CD4-positive, alpha-beta T cell treated with Interferon gamma for 1 hour (primary cell): ENCODE measurements around the gene GAS7.
"Not testable (repeated sequence)": the region's sequence is repeated elsewhere in the genome, so short reads cannot be mapped to it uniquely, and the experiment has no call there.

Experiments
- DNase-seq: peaks from one replicate; pipeline ENCODE4 v3.0.0-alpha.2; 2020

The GAS7 gene

DNA sequence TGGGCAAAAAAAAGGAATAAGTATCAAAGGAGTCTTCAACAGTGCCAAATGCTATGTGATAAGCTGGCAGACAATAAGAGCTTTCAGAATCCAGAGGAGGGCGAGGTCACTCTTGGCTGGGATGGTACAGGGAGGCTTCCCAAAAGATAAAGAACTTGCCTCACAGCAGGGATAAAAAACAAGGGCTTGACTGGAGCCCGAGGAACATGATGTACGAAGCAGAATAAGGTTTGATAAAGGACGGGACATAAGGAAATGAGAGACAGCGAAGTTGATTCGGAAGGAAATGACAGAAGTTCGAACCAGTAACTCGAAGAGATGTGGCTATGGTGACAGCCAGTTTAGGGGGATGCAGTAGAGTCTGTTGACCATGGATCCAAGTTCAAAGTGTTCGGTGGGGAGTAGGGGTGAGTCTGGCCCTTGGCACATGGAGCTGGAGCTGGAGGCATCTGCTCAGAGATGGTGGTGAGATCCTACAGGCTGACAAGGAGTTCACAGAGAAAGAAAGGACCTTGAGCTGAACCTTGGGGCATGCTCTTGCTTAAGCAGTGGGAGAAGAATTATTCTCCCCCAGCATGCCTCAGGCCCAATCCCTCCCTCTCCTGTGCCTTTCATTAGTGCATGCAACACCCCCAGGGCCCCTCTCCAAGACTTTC is 155.7 kb downstream of the GAS7 start:
- DNase-seq, result no peak

DNA sequence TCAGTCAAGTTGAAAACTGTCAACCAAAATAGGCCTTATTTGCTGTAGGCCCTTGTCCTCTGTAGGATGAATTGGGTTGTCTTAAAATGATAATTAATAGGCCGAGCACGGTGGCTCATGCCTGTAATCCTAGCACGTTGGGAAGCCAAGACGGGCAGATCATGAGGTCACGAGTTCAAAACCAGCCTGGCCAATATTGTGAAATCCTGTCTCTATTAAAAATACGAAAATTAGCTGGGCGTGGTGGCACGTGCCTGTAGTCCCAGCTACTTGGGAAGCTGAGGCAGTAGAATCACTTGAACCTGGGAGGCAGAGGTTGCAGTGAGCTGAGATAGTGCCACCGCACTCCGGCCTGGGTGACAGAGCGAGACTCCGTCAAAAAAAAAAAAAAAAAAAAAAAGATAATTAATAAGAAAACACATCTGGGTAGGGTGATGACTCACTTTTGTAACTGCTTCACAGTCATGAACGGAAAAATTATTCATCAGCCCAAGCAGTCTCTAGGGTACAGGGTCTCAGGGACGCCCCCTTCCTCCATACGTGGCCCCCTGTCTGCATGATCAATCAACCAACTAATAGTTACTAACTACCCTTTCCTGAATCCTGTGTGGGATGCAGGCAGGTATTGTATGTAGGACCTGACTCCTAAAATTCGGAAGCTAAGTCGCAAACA is 156.4 kb downstream of the GAS7 start:
- DNase-seq, result no peak

DNA sequence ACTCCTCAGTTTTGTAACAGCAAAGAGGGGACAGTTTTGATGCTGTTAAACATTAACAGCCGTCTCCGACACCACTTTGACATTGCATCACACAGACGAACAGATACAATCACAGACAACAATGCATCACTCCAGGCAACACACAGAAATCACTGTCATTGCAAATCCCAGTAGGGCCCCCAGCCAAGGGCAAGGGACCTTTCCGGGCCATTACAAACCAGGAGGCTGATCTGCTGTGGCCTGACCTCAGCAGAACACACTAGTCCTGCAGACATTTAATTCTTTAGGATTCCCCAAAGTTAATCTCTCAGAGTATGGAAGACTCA is 157.2 kb downstream of the GAS7 start:
- no peak for DNase-seq

DNA sequence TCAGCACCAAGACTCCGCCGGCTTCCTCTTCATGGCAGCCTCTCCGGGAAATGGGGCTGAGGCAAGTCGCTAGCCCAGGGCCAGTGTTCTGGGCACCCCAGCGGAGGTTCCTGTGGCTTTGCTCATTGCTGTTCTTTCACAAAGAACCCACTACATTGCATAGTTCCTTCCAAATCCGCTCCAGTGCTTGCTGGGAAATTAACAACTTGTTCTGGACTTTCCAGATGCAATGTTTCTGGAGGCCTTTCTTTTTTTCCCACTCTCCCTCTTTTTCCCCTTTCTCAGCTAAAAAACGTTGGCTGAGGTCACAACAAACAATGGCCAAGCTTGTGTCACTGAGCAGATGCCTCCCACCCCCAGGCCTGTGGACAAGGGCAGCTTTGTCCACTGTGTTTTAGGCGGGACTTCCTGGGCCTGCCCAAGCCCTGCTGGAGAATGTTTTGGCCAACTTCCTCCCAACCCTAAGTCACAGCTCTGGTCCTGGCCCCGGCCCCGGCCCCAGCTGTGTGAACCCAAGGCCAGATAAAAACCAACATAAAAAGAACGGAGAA is 161.8 kb downstream of the GAS7 start:
- DNase-seq, result peak; percentile 49

DNA sequence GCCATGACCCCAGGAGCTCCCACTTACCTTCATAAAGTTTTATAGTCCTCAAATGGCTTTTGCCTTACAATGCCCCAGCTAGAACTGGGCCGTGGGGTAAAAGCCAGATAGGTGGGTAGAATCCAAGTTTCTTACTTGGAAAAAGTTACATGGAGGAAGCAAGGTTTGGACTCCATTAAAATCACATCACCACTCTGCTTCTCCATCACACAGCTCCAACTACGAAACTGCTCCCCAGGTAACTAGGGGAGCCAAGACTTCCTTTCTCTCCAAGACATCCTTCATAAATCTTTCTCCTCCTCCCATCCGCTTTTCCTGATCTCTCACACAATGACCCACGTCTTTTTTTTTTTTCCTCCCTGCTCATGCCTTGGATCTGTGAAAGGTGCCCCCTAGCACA is 162.5 kb downstream of the GAS7 start:
- no peak for DNase-seq

DNA sequence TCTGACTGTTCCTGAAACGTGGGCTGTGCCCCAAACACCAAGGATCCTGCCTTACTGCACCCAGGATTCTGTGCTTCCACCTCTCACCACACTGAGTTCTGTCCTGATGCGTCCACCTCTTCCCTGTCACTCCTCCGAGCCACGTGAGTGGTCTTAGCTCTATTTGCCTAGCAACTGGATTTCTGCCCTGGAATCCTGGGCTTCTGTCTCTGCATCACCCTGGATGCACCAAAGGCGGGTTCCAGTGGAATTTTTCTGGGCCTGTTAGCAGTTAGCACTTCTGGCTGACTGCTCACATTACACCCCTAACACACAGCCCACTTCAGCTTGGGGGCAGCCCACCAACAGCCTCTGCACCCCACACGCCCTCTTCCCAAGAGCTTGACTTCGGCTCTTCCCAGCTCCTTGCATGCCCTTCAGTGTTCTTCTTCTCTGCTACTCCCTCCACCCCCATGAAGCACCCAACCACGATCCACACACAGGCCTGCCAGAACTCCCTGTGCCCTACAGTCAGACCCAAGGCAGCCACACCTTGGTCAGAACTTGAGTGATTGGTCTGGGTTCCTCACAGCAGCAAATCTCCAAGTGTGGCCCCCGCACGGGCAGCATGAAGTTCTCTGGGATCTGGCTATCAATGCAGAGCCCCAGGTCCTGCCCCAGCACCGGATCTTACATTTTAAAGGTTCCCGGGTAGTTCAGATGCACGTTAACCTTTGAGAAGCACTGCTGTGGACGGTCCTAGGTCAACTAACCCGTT is 163.5 kb downstream of the GAS7 start:
- no peak for DNase-seq

DNA sequence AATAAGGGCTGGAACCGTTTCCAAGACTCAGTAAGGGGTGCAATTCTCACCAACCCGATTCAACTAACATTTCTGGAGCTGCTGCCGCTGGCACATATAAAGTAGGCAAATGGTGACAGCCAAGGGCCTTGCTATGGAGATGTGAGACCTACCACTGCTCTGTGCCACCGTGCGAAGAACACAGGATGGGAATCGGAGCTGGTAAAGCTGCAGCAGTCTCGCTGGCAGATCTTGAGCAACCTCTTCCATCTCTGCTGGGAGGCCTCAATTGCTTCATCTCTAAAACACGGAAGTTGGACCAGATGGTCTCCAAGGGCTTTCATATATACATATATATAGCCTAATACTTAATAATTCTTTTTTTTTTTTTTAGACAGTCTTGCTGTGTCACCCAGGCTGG is 164.4 kb downstream of the GAS7 start:
- peak; percentile 58 for DNase-seq

DNA sequence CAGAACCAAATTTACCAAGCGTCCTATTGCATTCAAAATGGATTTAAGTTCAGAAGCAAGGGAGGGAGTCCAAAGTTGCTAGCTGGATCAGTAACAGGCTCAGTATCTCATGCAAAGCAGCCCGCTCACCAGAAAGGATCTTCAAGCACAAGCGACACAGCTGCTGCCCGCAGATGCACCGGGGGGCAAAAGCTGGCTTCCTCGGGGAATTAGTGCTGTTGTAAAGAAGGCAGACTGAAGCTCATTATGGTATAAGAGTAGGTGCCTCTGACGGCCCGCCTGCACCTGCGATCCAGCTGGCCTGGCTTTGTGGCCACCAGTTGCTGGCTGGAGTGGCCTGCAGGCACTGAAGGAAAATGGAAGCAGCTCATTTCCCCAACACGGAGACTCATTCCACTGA is 165.0 kb downstream of the GAS7 start:
- DNase-seq, result no peak

DNA sequence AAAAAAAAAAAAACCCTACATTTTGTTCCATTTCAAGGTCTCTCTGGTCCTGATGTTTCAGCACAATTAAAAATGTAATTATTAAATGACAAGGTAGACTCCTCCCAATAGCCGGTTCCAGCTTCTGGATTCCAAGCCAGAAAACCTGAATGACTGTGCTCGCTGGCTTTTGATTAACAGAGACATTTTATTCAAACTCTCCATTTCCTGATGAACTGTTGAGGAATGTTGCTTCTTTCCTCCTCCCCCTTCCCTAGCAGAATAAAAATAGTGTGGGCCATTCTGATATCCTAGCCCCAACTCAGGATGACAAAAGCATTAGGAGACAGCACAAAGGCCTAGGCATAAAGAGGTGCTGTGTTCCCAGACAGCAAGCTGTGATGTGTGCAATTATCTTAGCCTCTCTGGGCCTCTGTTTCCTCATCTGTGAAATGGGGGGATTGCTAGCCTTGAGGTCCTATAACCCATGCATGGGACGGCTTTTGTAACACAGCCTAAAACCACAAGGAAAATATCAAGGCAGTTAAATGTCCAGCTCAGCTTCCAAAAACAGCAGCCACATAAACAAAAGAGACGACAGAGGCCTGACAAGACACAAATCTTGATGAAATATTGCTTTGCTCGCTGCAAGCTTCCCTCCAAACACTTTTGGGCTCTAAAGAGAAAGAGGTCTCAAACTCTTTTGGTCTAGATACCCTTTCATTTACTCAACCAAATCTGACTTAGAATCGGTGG is 166.1 kb downstream of the GAS7 start:
- DNase-seq, result no peak

DNA sequence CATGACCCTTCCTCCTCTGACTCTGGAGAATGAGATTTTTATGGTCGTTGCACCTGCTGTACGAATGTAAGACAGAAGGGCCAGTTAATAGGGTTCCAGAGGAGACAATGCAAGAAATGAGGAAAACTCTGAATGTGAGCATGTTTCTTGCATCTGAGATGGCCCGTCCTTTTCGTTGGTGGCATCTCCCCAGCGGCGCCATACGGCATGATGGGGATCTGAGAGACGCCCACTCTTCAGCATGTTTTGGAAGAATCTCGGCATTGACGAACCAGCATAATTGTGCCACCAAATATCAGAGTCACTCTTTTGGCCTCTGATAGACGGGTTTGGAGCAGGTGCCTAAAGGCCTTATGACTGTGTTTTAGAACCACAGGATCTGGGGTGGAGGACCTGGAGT is 166.8 kb downstream of the GAS7 start:
- no peak for DNase-seq

DNA sequence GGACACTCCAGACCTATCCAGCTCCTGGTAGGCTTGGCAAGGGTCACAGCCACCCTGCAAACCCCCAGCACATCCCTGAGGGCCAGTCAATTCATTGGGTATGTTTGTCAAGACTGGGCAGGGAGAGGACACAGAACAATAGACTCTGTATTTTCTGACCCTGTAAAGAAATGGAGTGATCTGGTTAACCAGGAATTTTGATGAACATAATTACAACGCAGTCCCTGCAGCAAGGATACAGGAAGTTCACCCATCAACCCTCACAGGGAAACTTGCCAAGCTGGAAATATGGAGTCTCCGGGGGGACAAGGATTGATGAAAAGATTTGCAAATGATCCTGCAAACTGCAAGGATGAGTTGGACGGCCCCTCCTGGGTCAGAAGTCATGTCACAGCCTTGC is 167.3 kb downstream of the GAS7 start:
- DNase-seq, result no peak

DNA sequence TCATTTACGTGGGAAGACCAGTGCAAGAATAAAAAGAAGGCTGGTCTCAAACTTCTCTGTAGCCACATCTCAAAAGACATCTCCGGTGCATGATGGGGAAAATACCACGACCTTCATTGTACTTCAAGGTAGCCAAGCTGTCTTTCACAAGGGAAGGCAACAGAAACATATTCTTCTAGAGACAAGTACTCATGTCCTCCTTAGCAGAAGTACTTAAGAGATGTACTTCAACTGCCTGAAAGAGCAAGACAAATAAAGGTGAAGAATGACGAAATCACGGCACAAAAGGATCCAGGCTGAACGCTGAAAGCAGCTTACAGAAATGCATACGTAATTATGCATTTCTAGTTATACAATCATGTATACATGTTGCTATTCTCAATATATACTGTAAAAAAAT is 169.3 kb downstream of the GAS7 start:
- no peak for DNase-seq

DNA sequence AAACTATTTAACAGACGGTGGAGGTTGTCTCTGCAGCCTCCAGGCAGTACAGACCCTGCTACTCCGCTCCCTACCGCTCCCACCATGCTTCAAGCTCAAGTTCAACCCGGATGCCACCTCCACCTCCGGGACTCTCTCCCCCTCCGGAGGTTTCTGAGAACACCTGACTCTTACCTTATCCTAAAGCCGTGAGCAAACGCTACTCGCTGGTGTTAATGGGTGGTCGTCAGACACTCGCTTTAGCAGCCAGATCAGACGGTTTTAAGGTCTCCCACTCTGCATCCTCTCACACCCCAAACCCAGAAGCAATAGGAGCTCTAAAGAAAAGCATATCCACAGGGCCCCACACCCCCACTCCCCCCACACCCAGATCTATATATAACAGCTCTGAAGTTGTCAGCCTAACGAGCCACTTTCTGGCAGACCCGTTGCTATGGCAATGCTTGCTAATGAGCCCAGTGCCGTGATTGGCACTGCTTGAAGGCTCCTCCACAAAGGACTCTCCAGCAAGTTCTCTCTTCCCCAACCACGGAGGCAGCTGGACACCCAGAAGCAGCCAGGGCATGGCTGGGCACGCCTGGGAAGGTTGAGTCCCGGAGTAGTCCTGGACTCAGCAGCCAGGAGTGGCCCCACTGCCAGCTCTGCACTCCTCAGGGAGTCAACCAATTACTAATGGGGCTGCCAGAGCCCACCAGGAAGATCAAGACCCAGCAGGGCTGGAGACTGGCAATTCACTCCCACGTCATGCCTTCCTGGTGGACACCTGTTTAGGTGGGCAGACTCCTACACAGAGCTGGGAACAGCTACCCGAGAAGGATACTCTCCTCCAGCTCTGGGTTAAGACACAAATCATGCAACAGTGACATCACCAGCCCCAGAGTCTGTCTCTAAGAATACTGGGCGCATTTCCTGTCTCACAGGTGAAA is 172.2 kb downstream of the GAS7 start:
- no peak for DNase-seq

DNA sequence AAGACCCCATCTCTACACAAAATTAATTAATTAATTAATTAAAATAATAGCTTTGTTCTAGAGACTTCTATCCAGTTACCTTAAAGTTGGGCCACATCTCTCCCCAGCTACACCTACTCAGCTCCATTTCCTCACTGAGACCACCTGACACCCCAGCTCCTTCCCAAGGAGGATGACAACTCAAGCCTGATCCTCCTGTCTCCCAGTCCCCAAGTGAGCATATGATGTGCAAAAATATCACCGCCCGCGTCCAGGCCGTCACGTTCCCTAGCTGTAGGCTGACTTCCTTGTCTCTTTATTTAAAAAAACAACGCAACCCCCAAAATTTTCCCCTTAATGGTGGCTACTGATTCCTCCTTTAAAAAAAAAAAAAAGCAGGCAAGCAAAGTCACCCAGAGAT is 173.2 kb downstream of the GAS7 start:
- DNase-seq, result no peak

DNA sequence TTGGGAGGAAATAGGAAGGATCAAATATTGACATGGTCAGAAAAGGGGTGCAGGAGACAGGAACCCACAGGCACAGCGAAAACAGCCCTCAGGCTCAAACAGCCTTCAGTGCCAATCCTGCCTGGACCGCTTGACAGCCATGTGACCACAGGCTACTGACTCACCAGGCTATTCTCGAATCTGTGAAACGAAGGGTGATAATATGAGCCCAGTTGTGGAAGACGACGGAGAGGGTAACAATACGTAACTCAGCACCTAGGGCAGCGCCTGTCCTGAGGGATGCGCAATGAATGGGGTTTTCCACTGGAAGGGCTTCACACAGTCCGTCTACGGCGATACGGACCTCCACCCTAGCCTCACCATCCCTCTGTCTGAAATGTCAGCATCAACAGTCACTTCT is 176.0 kb downstream of the GAS7 start:
- no peak for DNase-seq

DNA sequence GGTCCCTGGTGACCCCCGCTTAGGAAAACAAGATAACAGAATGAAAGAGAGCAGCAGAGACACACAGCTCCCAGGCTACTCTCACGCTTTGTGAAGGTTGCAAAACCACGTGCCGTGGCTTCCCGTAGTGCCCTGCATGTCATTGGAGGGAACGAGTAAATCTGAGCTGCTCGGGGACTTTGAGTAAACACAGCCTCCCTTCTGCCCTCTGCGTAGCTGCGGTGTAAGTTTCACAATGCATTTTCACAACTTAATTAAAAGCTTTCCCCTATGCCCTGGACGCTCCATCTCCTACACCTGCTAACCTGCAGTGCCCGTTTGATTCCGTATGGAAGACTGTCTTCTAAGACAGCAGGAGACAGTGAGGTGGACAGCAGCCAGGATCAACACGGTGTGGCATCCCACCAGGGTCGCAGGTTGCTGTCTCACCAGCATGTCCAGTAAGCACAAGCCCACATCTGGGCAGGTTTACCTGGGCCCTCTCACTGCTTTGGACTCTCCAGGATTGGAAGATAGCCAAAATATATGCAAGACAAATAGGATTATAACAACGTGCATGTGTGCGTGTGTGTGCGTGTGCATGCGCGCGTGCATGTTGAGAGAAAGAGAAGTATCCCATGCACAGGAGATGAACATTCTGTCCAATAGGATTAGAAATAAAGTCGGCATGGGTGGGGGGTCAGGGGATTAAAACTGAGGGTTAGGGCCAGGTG is 177.0 kb downstream of the GAS7 start:
- DNase-seq, result peak; percentile 64

DNA sequence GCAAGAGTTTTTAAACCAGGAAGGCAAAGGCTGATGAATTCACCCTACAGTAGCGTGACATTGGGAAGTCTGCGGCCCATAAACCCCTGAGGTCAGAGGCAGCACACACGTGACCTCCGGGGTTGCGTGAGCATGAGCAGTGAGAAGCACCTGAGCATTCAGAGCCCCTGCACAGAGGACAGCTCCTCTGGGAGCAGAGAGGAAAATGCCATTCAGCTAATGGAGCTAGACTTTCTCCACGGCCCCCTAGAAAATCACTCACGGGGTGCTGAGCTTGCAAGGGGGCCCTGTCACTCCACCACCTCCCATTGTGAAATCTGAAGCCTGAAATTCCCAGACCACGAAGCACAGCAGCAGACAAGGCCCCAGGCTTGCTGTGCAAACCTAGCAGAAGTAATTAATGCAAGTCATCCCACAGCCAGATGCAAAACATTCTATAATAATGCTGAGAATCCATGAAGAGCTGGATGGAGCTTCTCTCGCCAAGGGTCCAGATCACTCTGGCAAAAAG is 178.4 kb downstream of the GAS7 start:
- peak; percentile 53 for DNase-seq

DNA sequence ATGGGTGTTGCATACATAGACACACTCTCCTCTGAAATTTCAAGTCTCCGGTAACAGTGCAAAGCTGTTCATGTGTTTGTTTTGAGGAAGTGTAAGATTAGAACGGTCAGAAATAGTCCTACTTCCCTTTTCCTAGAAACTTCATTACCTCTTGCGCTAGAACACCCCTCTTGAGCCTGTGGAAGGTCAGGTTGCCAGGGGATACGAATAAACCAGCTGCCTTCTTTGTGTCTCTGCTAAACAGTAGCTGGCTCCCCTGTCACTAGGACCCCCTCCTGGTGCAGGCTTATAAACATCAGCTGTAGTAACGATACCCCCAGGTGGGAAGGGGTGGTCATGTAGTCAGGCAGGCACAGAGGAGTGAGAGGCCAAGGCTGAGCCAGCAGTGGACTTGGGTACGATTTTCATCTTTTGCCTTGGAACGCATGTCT is 179.9 kb downstream of the GAS7 start:
- DNase-seq, result peak; percentile 76

DNA sequence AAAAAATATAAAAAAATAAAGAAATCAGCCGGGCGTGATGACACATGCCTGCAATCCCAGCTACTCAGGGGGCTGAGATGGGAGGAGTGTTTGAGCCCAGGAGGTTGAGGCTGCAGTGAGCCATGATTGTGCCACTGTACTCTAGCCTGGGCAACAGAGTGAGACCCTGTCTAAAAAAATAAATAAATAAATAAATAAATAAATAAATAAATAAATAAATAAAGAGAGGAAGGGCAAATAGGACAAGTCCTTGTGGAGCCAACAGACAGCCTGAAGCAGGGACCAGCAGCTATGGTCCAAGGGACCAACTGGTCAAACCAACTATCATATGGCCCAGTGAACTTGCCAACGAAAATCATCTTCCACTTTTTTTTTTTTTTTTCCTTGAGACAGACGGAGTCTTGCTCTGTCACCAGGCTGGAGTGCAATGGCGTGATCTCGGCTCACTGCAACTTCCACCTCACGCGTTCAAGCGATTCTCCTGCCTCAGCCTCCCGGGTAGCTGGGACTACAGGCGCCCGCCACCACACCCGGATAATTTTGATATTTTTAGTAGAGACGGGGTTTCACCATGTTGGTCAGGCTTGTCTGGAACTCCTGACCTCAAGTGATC is 181.3 kb downstream of the GAS7 start:
- DNase-seq, result not testable (repeated sequence)

DNA sequence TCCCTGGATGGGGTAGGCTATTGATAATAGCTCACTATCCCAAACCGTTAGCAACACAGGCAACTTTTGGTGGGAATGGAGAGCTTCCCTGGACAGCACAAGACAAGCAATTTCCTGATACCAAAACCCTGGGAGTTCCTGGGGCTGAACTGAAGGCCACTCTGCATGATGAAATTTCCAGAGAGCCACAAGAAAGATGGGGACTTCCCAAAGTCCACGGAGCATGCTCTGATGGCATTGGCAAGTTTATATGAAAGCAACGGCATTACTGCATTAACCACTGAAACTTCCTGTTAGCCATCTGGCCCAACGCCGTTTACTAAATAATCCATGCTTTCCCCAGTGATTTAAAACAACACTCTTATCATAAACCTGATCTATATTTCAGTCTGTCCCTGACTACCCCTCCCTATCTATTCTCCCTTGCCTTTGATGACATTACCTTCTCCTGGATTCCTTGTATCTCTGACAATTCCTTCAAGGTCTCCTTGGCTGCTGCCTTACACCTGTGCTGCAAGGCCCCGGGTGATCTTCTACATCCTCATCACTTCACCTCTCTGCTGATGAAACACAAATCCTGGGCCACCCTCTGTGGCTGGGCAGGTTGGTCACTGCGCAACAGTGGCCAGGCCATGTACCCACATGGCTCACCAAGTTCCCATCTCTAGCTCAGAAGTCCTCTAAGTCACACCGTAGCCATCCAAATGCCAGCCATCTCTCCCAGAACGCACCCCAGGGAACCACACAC is 184.9 kb downstream of the GAS7 start:
- DNase-seq, result peak; percentile 49
